Right lobe of liver (tissue), 6 donors: ENCODE measurements around the gene DPF1. TPM values are rescaled to one million over a fixed set of nuclear protein-coding genes. Genes with fewer than 3 reads are reported as not detected.
A peak's percentile ranks its signal among the peaks of the same experiment; 100 is the strongest.

Experiments used
- ATAC-seq, 4 donors: fragments of 200-7000 bp; cut with Tn5 transposase; one replicate each; pipeline ENCODE4 v1.9.1; 2020; ENCODE audit warnings: mild to moderate bottlenecking in 4 of 4, moderate library complexity in 4 of 4
- DNase-seq, 3 donors: peaks; one replicate each; pipeline ENCODE4 v3.0.0-alpha.2; 2020
- H3K27ac ChIP-seq, 3 donors: fragments of 200-600 bp; one replicate each; pipeline ENCODE4 v1.8.0; 2022
- H3K27me3 ChIP-seq, 2 donors: fragments of 200-600 bp; one replicate each; pipeline ENCODE4 v1.8.0; 2022
- H3K36me3 ChIP-seq, 4 donors: fragments of 200-600 bp; sonication (generic) in 1 of 4; one replicate each; pipeline versions ENCODE4 v1.5.1 to v1.8.0; 2017 to 2022; ENCODE audit warnings: control low read depth in 1 of 4
- H3K4me1 ChIP-seq, 4 donors: fragments of 200-600 bp; sonication (generic) in 1 of 4; one replicate each; pipeline versions ENCODE4 v1.5.1 to v1.8.0; 2017 to 2022; ENCODE audit warnings: control low read depth in 1 of 4
- H3K4me3 ChIP-seq, 3 donors: fragments of 200-600 bp; one replicate each; pipeline ENCODE4 v1.8.0; 2022
- H3K9me3 ChIP-seq, 4 donors: fragments of 200-600 bp; sonication (generic) in 1 of 4; one replicate each; pipeline versions ENCODE4 v1.5.1 to v1.8.0; 2017 to 2022; ENCODE audit warnings: control low read depth in 1 of 4
- POLR2A ChIP-seq: fragments of 450-650 bp; IDR thresholded peaks from one replicate; pipeline ENCODE4 v1.6.1; 2017; ENCODE audit warnings: antibody characterized with exemption, mild to moderate bottlenecking
- WGBS: methylation state at CpG from one replicate; pipeline ENCODE4 v1.1.6; 2018; ENCODE audit warnings: low coverage, low lambda C conversion rate; ENCODE audit not compliant: insufficient coverage; ENCODE audit errors: missing lambda C conversion rate; 5-methylcytosine and 5-hydroxymethylcytosine counted together
- intact Hi-C, 2 donors: fragments of 100-400 bp; cut with DNase I; formaldehyde crosslinking; loops; one replicate each; pipeline versions ENCODE4 v1.11.2 to v1.14.1; 2022
- total RNA-seq, 6 experiments: library from RNA; depleted of rRNA in 2 of 6; stranded (reverse); fragments of >200 nt in 2 of 6; fragmentation: NEBNext Ultra II Directional in 3 of 6; extraction: Animal tissue kit (Norgen Biotek cat#: 25700) in 3 of 6; gene quantifications; one replicate each; pipeline versions ENCODE4 v1.1.0 to v1.2.4, GENCODE V29; 2016 to 2023
- TF ChIP-seq, protein P1 (sequence below), 4 donors: fragments of 200-600 bp in 3 of 4; fragments of 450-650 bp in 1 of 4; IDR thresholded peaks; one replicate each; pipeline versions ENCODE4 v1.5.1 to v1.8.0; 2016 to 2022; ENCODE audit warnings: antibody characterized with exemption in 4 of 4, mild to moderate bottlenecking in 2 of 4
- donor health status: DM: no; HTN: yes; CAD: no.
- donor health status: DM: no; HTN: no; CAD: no.
- donor health status: DM: no; HTN: no; CAD: no.
- donor health status: DM: no; HTN: yes; CAD: no.
- donor health status: DM: no; HTN: yes; CAD: no.

DPF1 gene
- total RNA-seq, 6 experiments from 2014 or later: not detected

DNA sequence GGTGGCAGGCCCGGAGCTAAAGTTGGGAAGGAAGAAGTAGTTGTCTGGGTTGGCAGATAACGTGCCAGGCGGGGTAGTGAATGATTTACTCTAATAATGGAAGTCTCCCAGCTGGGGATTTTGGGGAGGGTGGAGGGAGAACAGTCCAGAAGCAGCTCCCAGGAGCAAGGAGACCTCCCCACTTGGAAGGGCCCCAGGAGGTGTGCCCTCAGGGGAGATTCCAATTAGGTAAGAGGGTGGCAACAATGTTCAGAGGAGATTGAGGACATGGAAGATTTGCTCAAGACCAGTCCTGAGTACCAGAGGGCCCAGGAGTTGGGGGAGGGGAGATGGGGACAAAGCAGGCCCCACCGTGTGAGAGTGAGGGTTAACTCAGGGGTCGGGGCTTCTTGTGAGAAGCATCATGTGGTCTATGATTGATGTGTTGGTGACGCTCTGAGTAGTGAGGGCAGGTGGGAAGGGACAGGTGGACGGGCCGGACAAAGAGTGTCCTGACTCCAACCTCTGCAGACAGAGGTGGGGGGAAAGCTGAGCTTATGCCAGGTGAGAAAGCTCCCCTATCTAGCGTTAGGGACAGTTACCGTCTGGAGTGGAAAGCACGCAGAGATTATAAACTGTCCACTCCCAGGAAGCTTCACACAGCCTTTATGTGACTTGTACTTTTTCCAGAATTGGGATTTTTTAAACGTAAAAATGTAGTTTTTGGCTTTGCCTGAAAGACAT lies 43.9 kb upstream of the DPF1 start:
- no peak for TF ChIP-seq POLR2A
- TF ChIP-seq, protein P1, sequence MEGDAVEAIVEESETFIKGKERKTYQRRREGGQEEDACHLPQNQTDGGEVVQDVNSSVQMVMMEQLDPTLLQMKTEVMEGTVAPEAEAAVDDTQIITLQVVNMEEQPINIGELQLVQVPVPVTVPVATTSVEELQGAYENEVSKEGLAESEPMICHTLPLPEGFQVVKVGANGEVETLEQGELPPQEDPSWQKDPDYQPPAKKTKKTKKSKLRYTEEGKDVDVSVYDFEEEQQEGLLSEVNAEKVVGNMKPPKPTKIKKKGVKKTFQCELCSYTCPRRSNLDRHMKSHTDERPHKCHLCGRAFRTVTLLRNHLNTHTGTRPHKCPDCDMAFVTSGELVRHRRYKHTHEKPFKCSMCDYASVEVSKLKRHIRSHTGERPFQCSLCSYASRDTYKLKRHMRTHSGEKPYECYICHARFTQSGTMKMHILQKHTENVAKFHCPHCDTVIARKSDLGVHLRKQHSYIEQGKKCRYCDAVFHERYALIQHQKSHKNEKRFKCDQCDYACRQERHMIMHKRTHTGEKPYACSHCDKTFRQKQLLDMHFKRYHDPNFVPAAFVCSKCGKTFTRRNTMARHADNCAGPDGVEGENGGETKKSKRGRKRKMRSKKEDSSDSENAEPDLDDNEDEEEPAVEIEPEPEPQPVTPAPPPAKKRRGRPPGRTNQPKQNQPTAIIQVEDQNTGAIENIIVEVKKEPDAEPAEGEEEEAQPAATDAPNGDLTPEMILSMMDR (IDR thresholded peaks at IDR 0.05): no peak
- 65% methylated on average over 11 of the region's 12 CpGs for WGBS
- H3K4me3 ChIP-seq: no peak overlapping the region
- H3K27ac ChIP-seq: no peak overlapping the region
- no peaks in the 10 kb centered on the region for H3K9me3 ChIP-seq
- peak in 1 of 4 donors; percentile 17 for ATAC-seq
- DNase-seq: no peak
- H3K4me1 ChIP-seq: peaks cover 0 to 7% (median 0%) of the 10 kb centered on the region in 4 donors
- intact Hi-C loops: no loop called here
- no peaks in the 10 kb centered on the region for H3K27me3 ChIP-seq
- no peaks in the 10 kb centered on the region for H3K36me3 ChIP-seq

- peak overlapping the region in 1 of 3 donors; percentile 37 for H3K27ac ChIP-seq
- no peak overlapping the region for H3K4me3 ChIP-seq
- no peak for DNase-seq
- no peaks in the 10 kb centered on the region for H3K36me3 ChIP-seq
- peaks cover 0 to 7% (median 0%) of the 10 kb centered on the region in 4 donors for H3K4me1 ChIP-seq
- no peaks in the 10 kb centered on the region for H3K27me3 ChIP-seq
- TF ChIP-seq, protein P1 (IDR thresholded peaks at IDR 0.05): no peak
- no peak for TF ChIP-seq POLR2A
- intact Hi-C loops: no loop called here
- 49% methylated on average over 11 of the region's 12 CpGs for WGBS
- H3K9me3 ChIP-seq: no peaks in the 10 kb centered on the region
- peak in 2 of 4 donors; percentile 16 to 33 for ATAC-seq
These were observed 43.1 kb upstream of the DPF1 start for GRCh38 chr19:38266981-38267597.

GRCh38 chr19:38265921-38266429 lies 42.0 kb upstream of the DPF1 start:
- peaks cover 0 to 7% (median 0%) of the 10 kb centered on the region in 4 donors for H3K4me1 ChIP-seq
- no peak for DNase-seq
- H3K27ac ChIP-seq: no peak overlapping the region

DNA sequence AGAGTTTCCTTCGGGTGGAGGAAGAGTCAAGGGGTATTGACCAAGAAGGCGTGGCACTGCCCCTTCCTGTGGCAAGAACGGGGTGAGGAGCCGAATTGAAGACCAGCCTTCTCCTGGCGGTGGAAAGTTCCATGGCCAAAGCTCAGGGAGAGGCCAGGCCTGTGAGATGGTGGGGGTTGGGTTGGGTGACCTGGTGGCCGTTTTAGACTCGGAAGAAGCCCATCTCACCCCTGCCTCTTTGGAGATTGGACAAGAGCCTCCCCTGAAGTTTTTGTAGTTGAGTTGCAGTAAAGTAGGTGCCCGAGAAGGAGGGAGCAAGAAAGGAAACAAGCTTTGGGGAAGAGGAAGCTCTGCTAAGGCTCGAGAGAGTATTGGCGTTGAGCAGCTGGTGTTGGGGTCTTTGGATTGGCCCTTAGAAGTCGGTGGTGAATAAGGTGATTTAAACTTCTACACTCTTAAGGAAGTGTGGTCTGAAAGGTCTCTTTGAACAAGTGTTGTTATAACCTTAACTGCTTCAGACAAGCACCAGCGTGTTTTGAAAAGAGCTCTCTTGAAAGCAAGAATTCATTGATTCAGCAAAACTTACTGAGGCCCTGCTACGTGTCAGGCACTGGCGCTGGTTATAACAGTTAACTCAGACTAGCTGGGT lies 41.3 kb upstream of the DPF1 start:
- peak overlapping the region; percentile 44 to 52 (median 50) for H3K4me3 ChIP-seq
- no peaks in the 10 kb centered on the region for H3K9me3 ChIP-seq
- DNase-seq (no peak), ATAC-seq (peak in 1 of 4 donors; percentile 11)
- no peaks in the 10 kb centered on the region for H3K27me3 ChIP-seq
- 63% methylated on average over 14 of the region's 14 CpGs for WGBS
- H3K27ac ChIP-seq: peak overlapping the region; percentile 33 to 77 (median 37)
- intact Hi-C loops: no loop called here
- TF ChIP-seq, protein P1 (IDR thresholded peaks at IDR 0.05): no peak
- TF ChIP-seq POLR2A: no peak
- H3K36me3 ChIP-seq: no peaks in the 10 kb centered on the region
- H3K4me1 ChIP-seq: peaks cover 0 to 7% (median 0%) of the 10 kb centered on the region in 4 donors

More at GRCh38 chr19:38265921-38266429, 42.0 kb upstream of the DPF1 start:
- TF ChIP-seq, protein P1 (IDR thresholded peaks at IDR 0.05): no peak
- TF ChIP-seq POLR2A: no peak
- H3K9me3 ChIP-seq: no peaks in the 10 kb centered on the region
- 73% methylated on average over 6 of the region's 12 CpGs for WGBS
- no peaks in the 10 kb centered on the region for H3K36me3 ChIP-seq
- no peak overlapping the region for H3K4me3 ChIP-seq
- ATAC-seq: no peak
- intact Hi-C loops: no loop called here
- no peaks in the 10 kb centered on the region for H3K27me3 ChIP-seq
